ENCODE results near the gene CORO1C. TPM values are rescaled to one million over a fixed set of nuclear protein-coding genes. Genes with fewer than 3 reads are reported as not detected.

CORO1C gene
- total and polyA plus RNA-seq, 9 of the 15 experiments (the other 6 are each of a cell fraction or from before 2014, with no cell fraction given): 55.2 to 280 (median 150) TPM

GRCh38 chr12:108714866-108715265, 16.5 kb downstream of the CORO1C start (continued):
- TF ChIP-seq, protein P1, sequence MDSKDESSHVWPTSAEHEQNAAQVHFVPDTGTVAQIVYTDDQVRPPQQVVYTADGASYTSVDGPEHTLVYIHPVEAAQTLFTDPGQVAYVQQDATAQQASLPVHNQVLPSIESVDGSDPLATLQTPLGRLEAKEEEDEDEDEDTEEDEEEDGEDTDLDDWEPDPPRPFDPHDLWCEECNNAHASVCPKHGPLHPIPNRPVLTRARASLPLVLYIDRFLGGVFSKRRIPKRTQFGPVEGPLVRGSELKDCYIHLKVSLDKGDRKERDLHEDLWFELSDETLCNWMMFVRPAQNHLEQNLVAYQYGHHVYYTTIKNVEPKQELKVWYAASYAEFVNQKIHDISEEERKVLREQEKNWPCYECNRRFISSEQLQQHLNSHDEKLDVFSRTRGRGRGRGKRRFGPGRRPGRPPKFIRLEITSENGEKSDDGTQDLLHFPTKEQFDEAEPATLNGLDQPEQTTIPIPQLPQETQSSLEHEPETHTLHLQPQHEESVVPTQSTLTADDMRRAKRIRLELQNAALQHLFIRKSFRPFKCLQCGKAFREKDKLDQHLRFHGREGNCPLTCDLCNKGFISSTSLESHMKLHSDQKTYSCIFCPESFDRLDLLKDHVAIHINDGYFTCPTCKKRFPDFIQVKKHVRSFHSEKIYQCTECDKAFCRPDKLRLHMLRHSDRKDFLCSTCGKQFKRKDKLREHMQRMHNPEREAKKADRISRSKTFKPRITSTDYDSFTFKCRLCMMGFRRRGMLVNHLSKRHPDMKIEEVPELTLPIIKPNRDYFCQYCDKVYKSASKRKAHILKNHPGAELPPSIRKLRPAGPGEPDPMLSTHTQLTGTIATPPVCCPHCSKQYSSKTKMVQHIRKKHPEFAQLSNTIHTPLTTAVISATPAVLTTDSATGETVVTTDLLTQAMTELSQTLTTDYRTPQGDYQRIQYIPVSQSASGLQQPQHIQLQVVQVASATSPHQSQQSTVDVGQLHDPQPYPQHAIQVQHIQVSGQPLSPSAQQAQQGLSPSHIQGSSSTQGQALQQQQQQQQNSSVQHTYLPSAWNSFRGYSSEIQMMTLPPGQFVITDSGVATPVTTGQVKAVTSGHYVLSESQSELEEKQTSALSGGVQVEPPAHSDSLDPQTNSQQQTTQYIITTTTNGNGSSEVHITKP (IDR thresholded peaks at IDR 0.05; ENCODE audit: partially characterized antibody): no peak
- TF ChIP-seq ZNF764 (CRISPR knock-in tag; IDR thresholded peaks at IDR 0.05; ENCODE audit: low read depth): no peak
- TF ChIP-seq JUND (IDR thresholded peaks at IDR 0.05; ENCODE audit: borderline replicate concordance, low read depth, low read length): no peak
- TF ChIP-seq JUND (tag; IDR thresholded peaks at IDR 0.05; ENCODE audit: borderline replicate concordance, low read depth, low read length): no peak
- TF ChIP-seq RAD51 (IDR thresholded peaks at IDR 0.05; ENCODE audit: borderline replicate concordance, low read depth): no peak
- no peak for TF ChIP-seq THRAP3 (IDR thresholded peaks at IDR 0.05; ENCODE audit: borderline replicate concordance)
- TF ChIP-seq CBFA2T3 (IDR thresholded peaks at IDR 0.05): peak; percentile 10; the same call in 1 of the 2 replicates
- no peak for TF ChIP-seq NCOA2 (IDR thresholded peaks at IDR 0.05; ENCODE audit: partially characterized antibody in 2 of 2)
- TF ChIP-seq, protein P2, sequence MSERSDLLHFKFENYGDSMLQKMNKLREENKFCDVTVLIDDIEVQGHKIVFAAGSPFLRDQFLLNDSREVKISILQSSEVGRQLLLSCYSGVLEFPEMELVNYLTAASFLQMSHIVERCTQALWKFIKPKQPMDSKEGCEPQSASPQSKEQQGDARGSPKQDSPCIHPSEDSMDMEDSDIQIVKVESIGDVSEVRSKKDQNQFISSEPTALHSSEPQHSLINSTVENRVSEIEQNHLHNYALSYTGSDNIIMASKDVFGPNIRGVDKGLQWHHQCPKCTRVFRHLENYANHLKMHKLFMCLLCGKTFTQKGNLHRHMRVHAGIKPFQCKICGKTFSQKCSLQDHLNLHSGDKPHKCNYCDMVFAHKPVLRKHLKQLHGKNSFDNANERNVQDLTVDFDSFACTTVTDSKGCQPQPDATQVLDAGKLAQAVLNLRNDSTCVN (CRISPR knock-in tag; IDR thresholded peaks at IDR 0.05): no peak
- TF ChIP-seq HBP1 (CRISPR knock-in tag; IDR thresholded peaks at IDR 0.05): no peak
- no peak for TF ChIP-seq SMARCC2 (IDR thresholded peaks at IDR 0.05; ENCODE audit: low read depth)
- no peak for TF ChIP-seq NBN (IDR thresholded peaks at IDR 0.05; ENCODE audit: low read depth)
- TF ChIP-seq ARID1B (IDR thresholded peaks at IDR 0.05): 0 out of 2 replicates have a peak, but pooled peaks have one; percentile 8
- TF ChIP-seq ZBTB9 (CRISPR knock-in tag; IDR thresholded peaks at IDR 0.05): no peak
